DOHH2 (cell line): ENCODE data around the gene LBP.
"Not testable (repeated sequence)": the region's sequence is repeated elsewhere in the genome, so short reads cannot be mapped to it uniquely, and the experiment has no call there.

ENCODE experiments used
- H3F3A ChIP-seq: fragments of 200-600 bp; sonication (generic), shearing (Covaris generic); 2 replicates; pipeline ENCODE4 v1.6.0; 2016; ENCODE audit warnings: antibody characterized with exemption, mild to moderate bottlenecking; ENCODE audit not compliant: control insufficient read depth, insufficient read depth
- H3K27ac ChIP-seq: fragments of 200-600 bp; sonication (generic); 2 replicates; pipeline ENCODE4 v1.5.1; 2014; ENCODE audit warnings: low read depth, mild to moderate bottlenecking, low read length, moderate library complexity
- H3K27me3 ChIP-seq: fragments of 200-600 bp; sonication (generic); 2 replicates; pipeline ENCODE4 v1.6.1; 2014; ENCODE audit warnings: mild to moderate bottlenecking, low read length, mixed read lengths; ENCODE audit not compliant: control insufficient read depth
- H3K36me3 ChIP-seq: fragments of 200-600 bp; sonication (generic); 2 replicates; pipeline ENCODE4 v1.6.1; 2014; ENCODE audit warnings: mild to moderate bottlenecking, low read length, moderate library complexity, mixed read lengths; ENCODE audit not compliant: control insufficient read depth
- H3K4me1 ChIP-seq: fragments of 200-600 bp; sonication (generic); 2 replicates; pipeline ENCODE4 v1.6.1; 2014; ENCODE audit warnings: mild to moderate bottlenecking, low read length, mixed read lengths; ENCODE audit not compliant: control insufficient read depth
- H3K4me2 ChIP-seq: fragments of 200-600 bp; sonication (generic); 2 replicates; pipeline ENCODE4 v1.6.0; 2014; ENCODE audit warnings: mild to moderate bottlenecking, low read length, moderate library complexity
- H3K4me3 ChIP-seq: fragments of 200-600 bp; sonication (generic); 2 replicates; pipeline ENCODE4 v1.5.1; 2014; ENCODE audit warnings: mild to moderate bottlenecking, low read length, mixed read lengths
- H3K79me2 ChIP-seq: fragments of 200-600 bp; sonication (generic); 2 replicates; pipeline ENCODE4 v1.6.1; 2014; ENCODE audit warnings: mild to moderate bottlenecking, low read length, mixed read lengths; ENCODE audit not compliant: control insufficient read depth
- H3K9me2 ChIP-seq: fragments of 200-600 bp; sonication (generic); replicated peaks from 2 replicates; pipeline ENCODE4 v1.6.1; 2014; ENCODE audit warnings: mild to moderate bottlenecking, low read length, mixed read lengths; ENCODE audit not compliant: control insufficient read depth
- H3K9me3 ChIP-seq: fragments of 200-600 bp; sonication (generic); 2 replicates; pipeline ENCODE4 v1.6.1; 2014; ENCODE audit warnings: antibody characterized with exemption, low read length, mixed read lengths; ENCODE audit not compliant: control insufficient read depth, insufficient read depth
- H4K20me1 ChIP-seq: fragments of 200-600 bp; sonication (generic); 2 replicates; pipeline ENCODE4 v1.6.0; 2014; ENCODE audit warnings: low read depth, mild to moderate bottlenecking, antibody characterized with exemption, low read length, moderate library complexity; ENCODE audit not compliant: control insufficient read depth, insufficient read depth
- EZH2phosphoT487 ChIP-seq: fragments of 200-600 bp; sonication (generic); IDR thresholded peaks from 2 replicates; pipeline ENCODE4 v1.6.1; 2017; ENCODE audit warnings: borderline replicate concordance, mild to moderate bottlenecking, antibody characterized with exemption, low read length, moderate library complexity, mixed read lengths
- TF ChIP-seq, protein P1 (sequence below): fragments of 200-600 bp; sonication (generic); IDR thresholded peaks from one replicate; pipeline ENCODE4 v1.5.1; 2014; ENCODE audit warnings: antibody characterized with exemption, mild to moderate bottlenecking, low read depth, low read length; ENCODE audit not compliant: poor library complexity, severe bottlenecking

The LBP gene

DNA sequence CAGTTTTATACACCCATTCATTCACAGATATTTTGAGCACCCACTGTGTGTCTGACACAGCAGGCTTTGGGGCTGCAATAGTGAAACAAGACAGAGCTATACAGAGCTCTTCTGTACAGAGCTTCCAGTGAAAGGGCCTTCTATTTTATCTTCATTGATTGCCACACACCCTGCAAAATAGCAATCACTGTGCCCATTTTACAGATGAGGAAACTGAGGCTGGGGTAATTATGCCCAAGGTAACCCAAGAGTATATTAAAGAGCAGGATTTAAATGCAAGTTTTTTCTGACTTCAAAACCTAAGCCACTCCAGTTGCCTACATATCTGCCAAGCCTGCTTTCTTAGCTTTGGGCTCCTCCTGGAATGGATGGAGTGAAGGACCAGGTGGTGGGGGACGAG, 37.8 kb upstream of the LBP start:
- Histone ChIP-seq H3K4me3 (no peak overlapping the region), H3K36me3 (no peaks in the 10 kb centered on the region), H3K4me1 (no peaks in the 10 kb centered on the region), H3K79me2 (no peaks in the 10 kb centered on the region), H4K20me1 (no peaks in the 10 kb centered on the region), H3K27me3 (no peaks in the 10 kb centered on the region; the same call in 1 of the 2 replicates), H3K9me2 (no peaks in the 10 kb centered on the region), H3K4me2 (no peak overlapping the region), H3K9me3 (peaks cover under 1% of the 10 kb centered on the region; the same call in 1 of the 2 replicates), H3F3A (no peaks in the 10 kb centered on the region), H3K27ac (no peak overlapping the region)
- TF ChIP-seq, protein P1, sequence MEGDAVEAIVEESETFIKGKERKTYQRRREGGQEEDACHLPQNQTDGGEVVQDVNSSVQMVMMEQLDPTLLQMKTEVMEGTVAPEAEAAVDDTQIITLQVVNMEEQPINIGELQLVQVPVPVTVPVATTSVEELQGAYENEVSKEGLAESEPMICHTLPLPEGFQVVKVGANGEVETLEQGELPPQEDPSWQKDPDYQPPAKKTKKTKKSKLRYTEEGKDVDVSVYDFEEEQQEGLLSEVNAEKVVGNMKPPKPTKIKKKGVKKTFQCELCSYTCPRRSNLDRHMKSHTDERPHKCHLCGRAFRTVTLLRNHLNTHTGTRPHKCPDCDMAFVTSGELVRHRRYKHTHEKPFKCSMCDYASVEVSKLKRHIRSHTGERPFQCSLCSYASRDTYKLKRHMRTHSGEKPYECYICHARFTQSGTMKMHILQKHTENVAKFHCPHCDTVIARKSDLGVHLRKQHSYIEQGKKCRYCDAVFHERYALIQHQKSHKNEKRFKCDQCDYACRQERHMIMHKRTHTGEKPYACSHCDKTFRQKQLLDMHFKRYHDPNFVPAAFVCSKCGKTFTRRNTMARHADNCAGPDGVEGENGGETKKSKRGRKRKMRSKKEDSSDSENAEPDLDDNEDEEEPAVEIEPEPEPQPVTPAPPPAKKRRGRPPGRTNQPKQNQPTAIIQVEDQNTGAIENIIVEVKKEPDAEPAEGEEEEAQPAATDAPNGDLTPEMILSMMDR: no peak
- no peak for TF ChIP-seq EZH2phosphoT487

DNA sequence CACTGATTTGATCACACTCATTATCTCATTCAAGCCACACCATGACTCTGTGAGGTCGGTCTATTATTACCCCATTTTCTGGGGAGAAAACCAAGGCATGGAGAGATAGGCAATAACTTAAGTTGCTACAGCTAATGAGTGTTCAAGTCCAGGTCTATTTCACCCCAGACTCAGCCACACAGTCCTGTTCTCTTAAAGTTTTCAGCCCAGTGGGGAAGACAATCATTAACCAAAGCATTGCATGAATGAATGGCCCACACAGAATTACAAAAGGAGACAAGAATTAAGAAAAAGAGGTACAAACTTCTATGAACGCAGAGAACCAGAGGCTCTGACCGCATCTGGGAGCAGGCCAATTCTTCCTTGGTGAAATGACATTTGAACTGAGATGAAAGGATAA, 35.2 kb upstream of the LBP start:
- no peaks in the 10 kb centered on the region for H3K9me2 ChIP-seq
- no peak overlapping the region for H3K4me3 ChIP-seq
- no peaks in the 10 kb centered on the region; the same call in 1 of the 2 replicates for H3K27me3 ChIP-seq
- H3K9me3 ChIP-seq: peaks cover 3% of the 10 kb centered on the region; the same call in 1 of the 2 replicates
- H4K20me1 ChIP-seq: no peaks in the 10 kb centered on the region
- H3K4me2 ChIP-seq: no peak overlapping the region
- H3K79me2 ChIP-seq: no peaks in the 10 kb centered on the region
- H3K36me3 ChIP-seq: no peaks in the 10 kb centered on the region
- TF ChIP-seq, protein P1: no peak
- TF ChIP-seq EZH2phosphoT487: no peak
- H3K4me1 ChIP-seq: no peaks in the 10 kb centered on the region
- no peaks in the 10 kb centered on the region for H3F3A ChIP-seq
- H3K27ac ChIP-seq: no peak overlapping the region

DNA sequence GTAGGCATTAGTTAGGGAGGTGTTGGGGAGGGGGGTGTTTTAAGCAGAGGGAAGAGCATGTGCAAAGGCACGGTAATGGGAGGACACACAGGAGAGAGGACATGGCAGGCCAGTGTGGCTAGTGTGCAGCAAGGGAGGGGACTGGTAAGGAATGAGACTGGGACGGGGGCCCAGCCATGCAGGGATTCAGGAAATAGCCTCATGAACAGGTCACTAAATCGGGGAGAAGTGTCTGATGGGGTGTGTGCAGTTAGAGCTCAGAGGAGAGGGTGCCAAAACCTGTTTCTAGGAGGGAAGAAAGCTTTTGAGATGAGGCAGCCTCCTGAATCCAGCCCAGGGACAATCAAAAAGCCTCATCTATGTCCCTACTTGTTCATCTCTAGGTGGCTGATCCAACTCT, 34.8 kb upstream of the LBP start:
- no peak for TF ChIP-seq EZH2phosphoT487
- TF ChIP-seq, protein P1: no peak
- H4K20me1 ChIP-seq: no peaks in the 10 kb centered on the region
- no peaks in the 10 kb centered on the region for H3K9me2 ChIP-seq
- no peak overlapping the region for H3K4me3 ChIP-seq
- H3F3A ChIP-seq: no peaks in the 10 kb centered on the region
- H3K27me3 ChIP-seq: peaks cover under 1% of the 10 kb centered on the region; the same call in 1 of the 2 replicates
- peaks cover 3% of the 10 kb centered on the region; the same call in 1 of the 2 replicates for H3K9me3 ChIP-seq
- H3K79me2 ChIP-seq: no peaks in the 10 kb centered on the region
- no peak overlapping the region for H3K27ac ChIP-seq
- H3K4me1 ChIP-seq: no peaks in the 10 kb centered on the region
- H3K4me2 ChIP-seq: no peak overlapping the region
- no peaks in the 10 kb centered on the region for H3K36me3 ChIP-seq

DNA sequence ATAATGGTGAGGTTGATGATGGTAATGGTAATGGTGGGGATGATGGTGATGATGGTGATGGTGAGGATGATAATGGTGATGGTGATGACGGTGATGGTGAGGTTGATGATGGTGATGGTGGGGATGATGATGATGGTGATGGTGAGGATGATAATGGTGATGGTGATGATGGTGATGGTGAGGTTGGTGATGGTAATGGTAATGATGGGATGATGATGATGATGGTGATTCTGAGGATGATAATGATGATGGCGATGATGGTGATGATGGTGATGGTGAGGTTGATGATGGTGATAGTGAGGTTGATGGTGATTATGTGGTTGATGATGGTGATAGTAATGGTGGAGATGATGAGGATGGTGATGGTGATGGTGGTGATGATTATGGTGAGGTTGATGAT, 32.6 kb upstream of the LBP start:
- Histone ChIP-seq H3K79me2 (no peaks in the 10 kb centered on the region), H4K20me1 (no peaks in the 10 kb centered on the region), H3K9me2 (no peaks in the 10 kb centered on the region), H3K27ac (no peak overlapping the region), H3K4me3 (no peak overlapping the region), H3K4me2 (no peak overlapping the region), H3K27me3 (peaks cover 3% of the 10 kb centered on the region; the same call in 1 of the 2 replicates), H3K9me3 (peaks cover 3% of the 10 kb centered on the region; the same call in 1 of the 2 replicates), H3K36me3 (no peaks in the 10 kb centered on the region), H3K4me1 (no peaks in the 10 kb centered on the region), H3F3A (no peaks in the 10 kb centered on the region)
- no peak for TF ChIP-seq EZH2phosphoT487
- TF ChIP-seq, protein P1: no peak

DNA sequence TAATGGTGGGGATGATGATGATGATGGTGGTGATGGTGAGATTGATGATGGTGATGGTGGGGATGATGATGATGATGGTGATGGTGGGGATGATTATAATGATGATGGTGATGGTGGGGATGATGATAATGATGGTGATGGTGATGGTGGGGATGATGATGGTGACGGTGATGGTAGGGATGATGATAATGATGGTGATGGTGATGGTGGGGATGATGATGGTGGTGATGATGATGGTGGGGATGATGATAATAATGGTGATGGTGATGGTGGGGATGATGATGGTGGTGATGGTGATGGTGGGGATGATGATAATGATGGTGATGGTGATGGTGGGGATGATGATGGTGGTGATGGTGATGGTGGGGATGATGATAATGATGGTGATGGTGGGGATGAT, 31.9 kb upstream of the LBP start:
- H3K36me3 ChIP-seq, H3K4me3 ChIP-seq, H3K27me3 ChIP-seq, H3K79me2 ChIP-seq, H3K4me1 ChIP-seq, H4K20me1 ChIP-seq, H3K9me3 ChIP-seq, H3K4me2 ChIP-seq, H3F3A ChIP-seq, H3K27ac ChIP-seq, H3K9me2 ChIP-seq: not testable (repeated sequence)
